NOMO-1 treated with DMSO at 0.1 percent for 48 hours (cell line): ENCODE results near the gene P4HTM.

Experiments
- DNase-seq: peaks from one replicate; lab custom pipeline; 2025; ENCODE audit not compliant: unreplicated experiment; lab: John Stamatoyannopoulos, UW

Gene P4HTM, protein sequence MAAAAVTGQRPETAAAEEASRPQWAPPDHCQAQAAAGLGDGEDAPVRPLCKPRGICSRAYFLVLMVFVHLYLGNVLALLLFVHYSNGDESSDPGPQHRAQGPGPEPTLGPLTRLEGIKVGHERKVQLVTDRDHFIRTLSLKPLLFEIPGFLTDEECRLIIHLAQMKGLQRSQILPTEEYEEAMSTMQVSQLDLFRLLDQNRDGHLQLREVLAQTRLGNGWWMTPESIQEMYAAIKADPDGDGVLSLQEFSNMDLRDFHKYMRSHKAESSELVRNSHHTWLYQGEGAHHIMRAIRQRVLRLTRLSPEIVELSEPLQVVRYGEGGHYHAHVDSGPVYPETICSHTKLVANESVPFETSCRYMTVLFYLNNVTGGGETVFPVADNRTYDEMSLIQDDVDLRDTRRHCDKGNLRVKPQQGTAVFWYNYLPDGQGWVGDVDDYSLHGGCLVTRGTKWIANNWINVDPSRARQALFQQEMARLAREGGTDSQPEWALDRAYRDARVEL

DNA sequence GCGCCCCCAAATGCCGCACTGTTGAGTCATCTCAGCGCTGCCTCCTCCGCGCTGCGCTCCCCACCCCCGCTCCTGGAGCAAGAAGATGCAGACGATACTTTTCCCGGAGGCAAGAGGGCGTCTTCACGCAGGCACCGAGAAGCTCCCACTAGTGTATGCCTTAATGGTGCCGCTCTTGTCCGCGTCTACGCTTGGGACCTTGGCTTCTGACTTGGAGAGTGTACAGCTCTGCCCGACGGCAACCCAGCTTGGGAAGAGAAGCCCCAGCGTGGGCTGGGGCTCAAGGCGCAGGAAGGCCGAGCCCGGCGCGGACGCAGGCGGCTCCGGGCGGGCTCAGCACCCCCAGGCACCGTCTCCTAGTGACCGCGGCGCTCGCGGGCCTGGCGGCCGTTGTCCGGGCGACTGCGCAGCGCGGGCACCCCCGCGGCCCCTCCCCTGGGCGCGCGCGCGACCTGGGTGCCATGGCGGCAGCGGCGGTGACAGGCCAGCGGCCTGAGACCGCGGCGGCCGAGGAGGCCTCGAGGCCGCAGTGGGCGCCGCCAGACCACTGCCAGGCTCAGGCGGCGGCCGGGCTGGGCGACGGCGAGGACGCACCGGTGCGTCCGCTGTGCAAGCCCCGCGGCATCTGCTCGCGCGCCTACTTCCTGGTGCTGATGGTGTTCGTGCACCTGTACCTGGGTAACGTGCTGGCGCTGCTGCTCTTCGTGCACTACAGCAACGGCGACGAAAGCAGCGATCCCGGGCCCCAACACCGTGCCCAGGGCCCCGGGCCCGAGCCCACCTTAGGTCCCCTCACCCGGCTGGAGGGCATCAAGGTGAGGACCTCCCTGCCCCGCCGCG is at the start of gene P4HTM:
Gene P4HTM (plus strand): TSS at position 446 of the 840 bp plus-strand sequence. CDS start 16 bp downstream, at position 462.
- DNase-seq: peak; percentile 64

DNA sequence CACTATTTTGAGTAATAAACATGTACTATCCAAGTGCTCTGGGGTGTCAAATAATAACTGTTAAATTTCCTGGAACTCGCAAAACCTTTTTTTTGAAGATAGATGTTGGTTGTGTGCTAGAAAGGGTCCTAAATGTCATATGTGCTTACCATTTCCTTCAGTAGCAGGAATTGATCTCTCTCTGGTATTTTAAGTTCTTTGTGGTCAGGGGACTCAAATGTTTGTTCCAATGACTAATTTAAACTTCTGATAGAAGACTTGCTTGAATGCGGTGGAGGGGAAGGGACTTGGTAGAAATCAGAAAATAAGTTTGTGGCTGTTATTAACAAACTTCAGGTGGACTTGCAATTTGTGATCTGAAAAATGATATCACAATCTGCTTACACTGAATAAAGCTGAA is 44.6 kb upstream of the P4HTM start:
- DNase-seq: no peak

DNA sequence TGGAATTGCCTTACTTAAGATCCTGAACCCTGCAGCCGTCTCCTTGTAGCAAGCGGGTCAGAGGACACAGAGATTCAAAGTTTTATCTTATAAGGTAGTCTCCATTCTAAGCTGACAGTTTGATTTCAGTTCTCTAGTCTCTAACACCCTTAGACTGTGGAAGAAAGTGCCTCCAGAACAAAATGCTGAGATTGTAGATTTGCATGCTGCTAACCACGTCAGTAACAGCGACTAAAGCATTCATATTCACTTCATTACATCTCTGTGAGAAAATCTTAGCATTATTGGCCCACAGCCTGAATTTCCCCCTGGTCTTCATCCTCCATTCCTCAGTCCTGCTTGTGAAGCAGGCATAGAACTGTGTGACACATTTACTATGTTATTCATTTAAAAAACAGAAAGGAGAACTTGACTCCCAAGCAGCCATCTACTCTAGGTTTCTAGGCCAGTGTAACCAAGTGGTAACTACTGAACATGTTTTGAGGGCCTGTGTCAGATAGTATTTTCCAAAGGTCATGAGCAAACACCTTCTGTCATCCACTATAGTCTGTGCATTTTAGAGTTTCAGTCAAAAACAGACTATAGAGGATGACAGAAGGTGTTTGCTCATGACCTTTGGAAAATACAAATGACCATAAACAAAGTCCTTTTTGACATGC is 44.0 kb upstream of the P4HTM start:
- no peak for DNase-seq

DNA sequence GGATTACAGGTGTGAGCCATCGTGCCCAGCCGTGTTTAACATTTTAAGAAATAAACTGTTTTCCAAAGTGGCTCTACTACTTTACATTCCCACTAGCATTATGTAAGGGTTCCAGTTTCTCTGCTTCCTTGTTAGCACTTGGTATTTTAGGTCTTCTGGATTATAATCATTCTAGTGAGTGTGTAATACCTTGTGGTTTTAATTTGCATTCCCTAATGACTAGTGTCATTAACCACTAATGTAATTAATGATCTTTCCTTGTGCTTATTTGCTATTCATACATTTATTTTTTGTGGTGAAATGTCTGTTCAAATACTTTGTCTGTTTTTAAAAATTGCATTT is 40.7 kb upstream of the P4HTM start:
- no peak for DNase-seq

DNA sequence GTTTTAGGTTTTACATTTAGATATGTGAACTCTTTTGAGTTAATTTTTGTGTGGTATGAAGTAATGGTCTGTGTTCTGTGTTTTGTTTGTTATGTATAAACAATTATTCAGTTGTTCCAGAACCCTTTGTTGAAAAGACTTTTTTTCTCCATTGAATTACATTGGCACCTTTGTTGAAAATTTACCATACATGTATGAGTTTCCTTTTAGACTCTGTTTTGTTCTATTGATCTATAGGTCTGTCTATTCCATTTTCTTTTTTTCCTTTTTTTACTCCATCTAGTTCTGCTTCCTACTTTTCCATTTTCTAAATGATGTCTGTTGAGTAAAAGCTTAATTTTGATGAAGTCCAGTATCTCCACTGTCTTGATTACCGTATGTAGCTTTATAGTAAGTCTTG is 40.0 kb upstream of the P4HTM start:
- no peak for DNase-seq

DNA sequence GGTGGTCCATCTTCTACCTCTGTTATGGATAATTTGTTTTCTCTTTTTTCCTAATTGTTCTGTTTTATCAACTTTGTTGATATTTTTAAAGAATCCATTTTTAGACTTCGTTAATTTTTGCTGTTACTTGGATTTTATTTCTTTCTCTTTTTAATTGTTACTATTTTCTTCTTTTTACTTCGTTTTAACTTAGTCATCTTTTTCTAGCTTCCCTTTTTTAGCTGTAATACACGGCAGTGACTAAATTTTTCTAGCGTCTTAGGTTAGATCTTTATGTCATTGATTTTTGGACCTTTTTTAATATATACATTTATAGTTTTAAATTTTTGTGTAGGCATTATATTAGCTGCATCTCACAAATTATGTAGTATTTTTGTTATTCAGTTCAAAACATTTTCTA is 38.3 kb upstream of the P4HTM start:
- DNase-seq: peak; percentile 24

DNA sequence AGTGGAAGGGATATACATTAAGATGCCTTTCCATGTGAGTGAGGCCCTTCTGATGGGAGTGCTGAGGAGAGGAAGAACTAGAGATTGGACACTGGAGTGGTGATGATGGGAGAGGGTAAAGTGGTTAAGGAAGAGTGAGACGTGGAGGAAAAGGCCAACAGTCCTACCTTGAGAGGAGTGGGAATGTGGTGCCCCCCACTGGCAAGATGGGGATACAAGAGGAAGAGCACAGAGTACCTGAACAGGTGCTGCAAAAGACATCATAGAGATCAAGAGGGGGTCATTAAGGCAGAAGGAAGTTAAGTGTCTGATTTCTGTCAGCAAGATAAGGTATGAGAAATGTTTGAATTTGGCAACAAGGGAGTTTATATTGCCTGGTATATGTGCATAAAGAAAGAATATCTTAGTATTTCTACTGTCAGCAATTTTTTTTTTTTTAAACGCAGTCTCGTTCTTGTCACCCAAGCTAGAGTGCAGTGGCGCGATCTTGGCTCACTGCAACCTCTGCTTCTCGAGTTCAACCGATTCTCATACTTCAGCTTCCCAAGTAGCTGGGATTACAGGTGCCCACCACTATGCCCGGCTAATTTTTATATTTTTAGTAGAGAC is 37.4 kb upstream of the P4HTM start:
- DNase-seq: no peak

DNA sequence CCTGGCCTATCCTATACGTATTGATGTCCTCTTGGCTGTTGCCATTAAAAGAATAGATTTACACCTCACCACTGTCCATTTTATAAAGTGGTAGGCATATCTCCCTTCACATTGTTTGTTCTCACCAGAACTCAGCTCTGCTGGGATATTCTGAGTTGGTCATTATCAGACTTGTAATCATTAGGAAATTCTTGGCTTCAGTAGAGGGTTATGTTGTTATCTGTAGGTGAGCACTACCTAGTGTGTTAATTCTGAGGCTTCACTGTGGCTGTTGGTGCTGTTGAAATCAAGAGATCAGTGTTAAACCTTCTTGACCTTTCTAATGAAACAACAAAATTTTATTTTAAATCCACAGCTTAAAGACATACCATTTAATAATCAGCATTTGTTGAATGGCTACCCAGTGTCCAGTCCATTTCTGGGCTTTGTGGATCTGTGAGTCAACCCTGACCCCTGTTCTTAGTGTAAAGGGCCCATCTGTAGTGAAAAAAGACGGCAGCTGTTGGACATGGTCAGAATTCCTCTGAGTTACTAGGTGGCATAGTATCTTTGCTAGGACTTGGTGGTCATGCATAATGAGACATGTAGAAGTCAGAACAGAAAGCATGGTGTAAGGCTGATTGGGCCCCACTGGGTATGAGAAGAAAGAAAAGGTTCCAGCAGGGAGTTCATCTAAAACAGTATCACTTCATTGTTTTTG is 32.9 kb upstream of the P4HTM start:
- no peak for DNase-seq

DNA sequence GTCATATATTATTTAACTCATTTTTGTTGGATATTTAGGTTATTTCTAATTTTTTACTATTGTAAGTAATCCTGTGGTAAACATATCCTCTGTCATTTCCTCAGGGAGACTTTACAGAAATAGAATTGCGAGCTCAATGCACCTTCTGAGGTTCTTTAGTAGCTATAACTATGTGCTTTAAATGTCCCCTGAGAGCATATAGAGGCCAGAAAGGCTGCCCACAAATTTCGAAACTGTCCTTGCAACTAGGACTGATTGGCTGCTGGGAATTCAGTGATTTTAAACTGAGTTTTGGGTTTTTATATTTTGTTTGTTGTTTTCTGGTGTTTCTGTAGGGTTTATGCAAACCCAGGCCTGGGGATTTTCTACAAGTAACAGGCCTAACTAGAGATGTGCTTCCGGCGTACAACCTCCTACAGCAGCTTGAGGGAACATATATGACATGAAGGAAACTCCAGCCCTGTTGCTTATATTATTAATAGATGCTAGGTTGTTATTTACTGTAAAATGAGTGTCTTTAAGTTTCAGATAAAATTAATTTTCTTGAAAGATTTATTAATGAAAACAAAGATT is 29.1 kb upstream of the P4HTM start:
- DNase-seq: peak; percentile 32

DNA sequence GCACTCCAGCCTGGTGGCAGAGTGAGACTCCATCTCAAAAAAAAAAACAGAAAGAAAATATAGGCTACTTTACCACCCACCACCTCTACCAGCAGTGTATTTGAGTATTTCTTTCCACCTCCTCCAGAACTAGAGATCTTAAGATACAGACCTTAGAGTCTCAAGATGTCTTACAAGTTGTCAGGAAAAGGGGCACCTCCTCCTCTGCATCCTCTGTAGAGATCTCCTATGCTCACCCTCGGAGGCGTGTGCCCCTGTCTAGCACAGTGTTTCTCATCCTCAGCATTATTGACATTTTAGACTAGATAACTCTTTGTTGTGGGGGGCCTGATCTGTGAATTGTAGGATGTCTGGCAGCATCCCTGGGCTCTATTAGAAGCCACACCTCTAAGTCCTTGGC is 27.7 kb upstream of the P4HTM start:
- DNase-seq: no peak

DNA sequence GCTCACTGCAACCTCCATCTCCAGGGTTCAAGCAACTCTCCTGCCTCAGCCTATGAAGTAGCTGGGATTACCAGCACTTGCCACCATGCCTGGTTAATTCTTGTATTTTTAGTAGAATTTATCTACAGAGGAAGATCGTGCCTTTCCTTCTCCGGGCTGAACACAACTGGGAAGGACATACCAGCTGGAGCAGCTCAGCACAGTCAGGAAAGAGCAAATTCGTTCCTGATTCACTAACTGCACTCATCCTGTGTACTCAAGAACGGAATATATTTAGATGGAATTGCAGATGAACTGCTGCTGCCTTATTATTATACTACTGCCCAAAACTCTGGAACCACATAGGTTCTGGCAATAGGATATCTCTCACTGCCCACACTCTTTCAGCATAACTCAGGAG is 27.1 kb upstream of the P4HTM start:
- no peak for DNase-seq

DNA sequence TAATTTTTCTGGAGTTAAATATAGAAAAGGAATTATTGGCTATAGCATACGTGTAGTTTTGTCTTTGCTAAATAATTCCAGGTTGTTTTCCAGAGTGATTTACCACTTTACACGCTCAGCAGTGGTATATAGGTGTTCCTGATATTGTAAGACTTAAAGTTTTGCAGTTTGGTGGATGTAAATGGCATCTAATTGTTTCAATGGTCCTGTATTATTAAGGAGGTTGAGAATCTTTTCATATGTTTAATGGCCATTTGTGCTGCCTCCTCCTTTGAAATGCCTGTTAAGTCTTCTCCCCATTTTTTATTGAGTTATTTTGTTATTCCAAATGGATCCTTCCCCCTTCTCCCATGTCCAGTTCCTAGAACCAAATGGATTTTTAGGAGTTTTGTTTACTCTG is 26.4 kb upstream of the P4HTM start:
- DNase-seq: no peak

DNA sequence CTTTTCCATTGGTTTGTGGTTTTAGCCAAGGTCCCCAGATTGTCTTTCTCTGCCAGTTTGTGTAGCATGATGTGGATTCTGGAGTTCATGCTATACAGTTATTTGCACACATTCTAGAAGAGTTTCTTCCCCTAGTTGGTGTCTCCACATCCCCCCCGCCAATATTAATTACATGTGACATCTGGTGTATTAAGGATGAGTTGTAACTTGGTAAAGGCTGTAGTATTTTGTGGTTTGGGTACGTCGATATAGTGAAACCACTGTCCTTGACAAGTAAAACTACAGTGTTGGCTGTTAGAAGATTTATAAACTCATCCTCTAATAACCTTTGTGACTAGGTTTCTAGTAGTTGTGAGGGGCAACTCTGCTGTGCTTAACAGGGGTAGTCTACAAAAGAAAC is 23.7 kb upstream of the P4HTM start:
- no peak for DNase-seq

DNA sequence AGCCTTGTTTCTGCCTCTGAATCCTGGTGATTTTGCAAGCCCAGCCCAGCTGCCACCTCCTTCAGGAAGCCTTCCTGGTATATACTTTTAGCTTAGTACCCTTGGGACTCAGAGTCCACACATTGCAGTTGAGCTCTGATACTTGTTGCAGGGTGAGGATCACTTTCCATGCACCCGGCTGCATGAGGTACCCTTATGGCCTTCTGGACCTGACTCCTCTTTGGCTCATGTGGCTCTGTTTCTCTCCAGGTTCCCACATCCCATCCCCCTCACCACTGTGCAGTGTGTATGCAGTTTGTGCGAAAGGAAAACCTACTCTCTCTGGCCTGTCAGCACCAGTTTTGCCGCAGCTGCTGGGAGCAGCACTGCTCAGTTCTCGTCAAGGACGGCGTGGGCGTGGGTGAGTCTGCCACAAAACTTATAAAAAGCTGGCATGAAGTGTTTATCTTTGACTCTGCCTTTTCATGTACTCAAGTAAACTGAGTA is 23.1 kb upstream of the P4HTM start:
- DNase-seq: no peak

DNA sequence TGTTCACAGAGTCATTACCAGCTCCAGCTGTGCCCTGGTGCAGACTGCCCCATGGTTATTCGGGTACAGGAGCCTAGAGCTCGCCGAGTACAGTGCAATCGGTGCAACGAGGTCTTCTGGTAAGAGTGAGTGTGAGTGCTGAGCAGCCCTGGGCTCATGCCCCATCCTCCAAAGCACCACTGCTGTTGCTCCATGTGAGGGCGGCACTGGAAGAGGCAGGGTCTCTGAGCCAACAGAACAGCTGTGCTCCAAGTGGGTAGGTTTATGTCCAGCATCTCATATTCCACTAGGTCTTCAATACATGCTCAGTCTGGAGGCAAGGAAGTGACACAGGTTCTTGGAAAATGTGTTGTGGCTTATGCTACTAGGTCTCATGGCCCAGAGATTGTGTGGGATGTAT is 19.5 kb upstream of the P4HTM start:
- no peak for DNase-seq

DNA sequence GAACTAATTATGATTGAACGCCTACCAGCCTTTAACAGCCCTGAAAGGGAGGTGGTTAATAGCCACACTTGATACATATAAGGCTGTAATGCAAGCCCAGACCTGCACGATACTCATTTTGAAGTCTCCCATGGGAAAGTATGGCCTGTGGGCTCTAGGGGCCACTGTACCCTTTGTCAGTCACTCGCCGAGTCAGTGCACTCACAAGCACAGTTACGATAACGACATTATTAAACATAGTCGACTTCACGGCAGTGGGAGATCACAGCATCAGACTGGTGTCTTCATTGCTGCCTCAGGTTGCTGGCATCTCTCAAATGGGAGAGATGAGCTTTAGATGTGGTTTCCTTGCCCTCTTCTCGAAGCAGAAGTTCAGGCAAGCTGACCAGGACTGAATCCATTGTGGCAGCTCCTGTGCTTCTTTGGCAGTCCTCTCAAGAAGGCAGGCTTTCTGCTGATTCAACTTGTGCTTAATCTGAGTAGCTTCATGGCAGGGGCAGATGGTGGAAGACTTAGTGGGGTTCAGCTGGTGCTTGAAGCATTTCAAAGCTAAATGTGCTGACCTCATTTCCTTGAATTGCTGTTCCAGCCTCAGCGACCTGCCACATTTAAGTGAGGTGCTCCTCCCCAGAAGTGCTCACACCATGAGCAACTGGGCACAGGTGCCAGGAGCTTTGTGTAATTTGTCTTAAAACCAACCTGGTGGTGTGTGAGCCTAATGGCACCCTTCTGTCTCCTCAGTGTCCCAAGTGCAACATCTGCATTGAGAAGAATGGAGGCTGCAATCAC is 15.8 kb upstream of the P4HTM start:
- no peak for DNase-seq

DNA sequence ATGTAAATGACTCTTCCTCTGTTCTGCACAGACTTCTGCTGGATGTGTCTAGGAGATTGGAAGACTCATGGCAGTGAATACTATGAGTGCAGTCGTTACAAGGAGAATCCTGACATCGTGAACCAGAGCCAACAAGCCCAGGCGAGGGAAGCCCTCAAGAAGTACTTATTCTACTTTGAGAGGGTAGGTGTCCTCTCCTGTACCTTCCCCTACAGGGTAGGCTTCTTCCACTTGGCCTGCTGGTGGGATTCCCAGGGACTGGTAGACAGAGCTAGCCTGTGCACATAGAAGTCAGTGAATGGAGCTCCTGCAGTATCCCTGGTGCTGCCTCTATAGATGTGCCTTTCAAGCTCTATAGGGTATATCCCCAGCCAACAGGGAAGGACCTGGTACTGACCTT is 10.6 kb upstream of the P4HTM start:
- no peak for DNase-seq

DNA sequence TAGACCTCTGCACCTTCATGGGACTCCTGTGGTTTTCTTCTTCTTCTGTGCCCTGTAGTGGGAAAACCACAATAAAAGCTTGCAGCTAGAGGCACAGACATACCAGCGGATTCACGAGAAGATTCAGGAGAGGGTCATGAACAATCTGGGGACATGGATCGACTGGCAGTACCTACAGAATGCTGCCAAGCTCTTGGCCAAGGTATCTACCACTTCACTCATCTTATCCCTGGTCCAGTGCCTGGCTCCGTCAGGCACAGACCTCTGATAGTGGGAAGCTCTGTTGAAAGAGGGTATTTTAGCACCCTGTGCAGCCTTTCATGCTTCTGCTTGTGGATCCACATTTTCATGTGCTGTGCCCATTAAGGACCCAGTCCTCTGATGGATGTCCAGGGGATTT is 9.7 kb upstream of the P4HTM start:
- DNase-seq: no peak

DNA sequence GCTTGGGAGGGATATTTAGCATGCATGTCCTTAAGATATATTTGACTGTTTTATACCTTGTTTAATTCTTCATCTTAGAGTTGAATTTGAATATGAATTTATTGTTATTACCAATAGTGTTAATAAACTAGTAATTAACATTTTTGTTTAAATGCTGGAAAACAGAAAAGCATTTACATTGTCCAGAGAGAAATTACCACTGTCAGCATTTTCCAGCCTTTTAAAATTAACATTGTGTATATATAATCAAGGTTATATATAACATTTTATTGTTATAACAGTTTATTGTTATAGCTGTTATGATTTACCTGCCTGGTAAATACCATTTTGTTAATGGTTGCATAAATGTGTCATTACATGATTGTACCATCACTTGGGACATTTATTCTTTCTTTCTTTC is 8.0 kb upstream of the P4HTM start:
- no peak for DNase-seq
